ENCODE measurements around the gene ST8SIA6.

DNA sequence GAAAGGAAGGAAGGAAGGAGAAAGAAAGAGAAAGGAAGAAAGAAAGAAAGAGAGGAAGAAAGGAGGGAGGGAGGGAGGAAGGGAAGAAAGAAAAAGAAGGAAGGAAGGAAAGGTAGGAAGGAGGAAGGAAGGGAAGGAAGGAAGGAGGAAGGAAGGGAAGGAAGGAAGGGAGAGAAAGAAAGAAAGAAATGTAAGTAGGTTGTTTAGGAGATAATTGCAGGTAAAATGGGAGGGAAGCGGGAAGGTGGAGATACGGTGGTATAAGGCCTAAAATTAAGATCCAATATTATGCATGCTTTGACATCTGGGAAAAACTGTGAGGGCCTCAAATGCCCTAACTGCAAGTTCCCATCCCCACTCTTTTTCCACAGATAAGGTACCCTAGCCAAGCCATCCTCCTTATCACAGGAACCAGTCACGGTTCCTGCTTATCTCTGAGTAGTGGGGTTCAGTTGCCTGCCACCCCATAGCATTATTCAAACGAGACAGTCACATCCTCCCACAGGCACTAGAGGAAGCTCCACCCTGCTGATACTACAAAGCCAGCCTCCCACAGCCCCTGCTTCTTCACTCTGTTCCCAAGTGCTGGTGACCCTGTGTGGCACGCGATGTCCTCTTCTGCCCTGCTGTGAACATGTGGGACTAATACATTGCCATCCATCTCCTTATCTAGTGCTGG is 28.7 kb downstream of the ST8SIA6 start:
- TF ChIP-seq ZFX (IDR thresholded peaks at IDR 0.05) (no peak), POLR2A (IDR thresholded peaks at IDR 0.05; ENCODE audit: borderline replicate concordance, extremely low read depth, insufficient read depth, insufficient read length) (no peak)

Data from HCT116 (cell line).